ENCODE data around the gene MET. TPM values are rescaled to one million over a fixed set of nuclear protein-coding genes. Genes with fewer than 3 reads are reported as not detected.

MET gene
- total and polyA plus RNA-seq, 2 donors (not counting 3 experiments of a cell fraction or from before 2014, with no cell fraction given): 21.1 to 44.5 TPM

DNA sequence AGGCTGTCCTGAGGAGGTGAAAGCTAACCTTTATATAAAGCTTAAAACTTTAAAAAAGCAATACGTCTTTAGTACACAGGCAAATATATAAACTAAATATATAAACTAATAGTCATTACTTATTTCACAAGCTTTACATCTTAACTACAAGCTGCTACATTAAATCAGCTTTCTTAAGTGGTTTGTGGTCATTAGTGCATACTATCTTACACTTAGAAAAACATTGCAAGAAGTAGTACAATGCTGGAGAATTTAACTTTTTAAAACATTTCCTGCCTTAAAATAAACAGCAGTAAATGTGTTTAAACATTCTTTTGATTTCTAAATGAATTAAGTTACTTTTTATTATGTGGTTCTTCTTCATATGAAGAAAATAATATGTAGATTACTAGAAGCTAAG, 36.3 kb downstream of the MET start:
- Histone ChIP-seq H3K4me1 (ENCODE audit: control insufficient read depth, extremely low read depth, insufficient read depth, low read length) (peaks cover 42% of the 10 kb centered on the region), H3K9me3 (replicated peaks; ENCODE audit: control insufficient read depth, insufficient read depth, low read length) (no peaks in the 10 kb centered on the region), H3K4me2 (ENCODE audit: insufficient read depth, low read length) (no peak overlapping the region), H3K79me2 (ENCODE audit: control insufficient read depth, insufficient read depth, low read length) (peaks cover 37% of the 10 kb centered on the region), H3K9me1 (replicated peaks; ENCODE audit: control insufficient read depth, extremely low read depth, insufficient read depth, low read length) (no peaks in the 10 kb centered on the region), H3K9ac (replicated peaks; ENCODE audit: extremely low read depth, insufficient read depth, low read length) (no peak overlapping the region), H3K27ac (ENCODE audit: insufficient read depth, low read depth, low read length) (no peak overlapping the region), H2AFZ (ENCODE audit: low read depth, low read length) (no peak overlapping the region), H3K36me3 (ENCODE audit: control insufficient read depth in 2 of 2, extremely low read depth in 1 of 2, insufficient read depth in 2 of 2, low read length in 2 of 2) (no peaks in the 10 kb centered on the region), H3K27me3 (ENCODE audit: control insufficient read depth in 2 of 2, insufficient read depth in 2 of 2, low read length in 2 of 2) (no peaks in the 10 kb centered on the region), H3K4me3 (replicated peaks in 1 of 3; ENCODE audit: insufficient read depth in 1 of 3, low read depth in 1 of 3, low read length in 3 of 3) (no peak overlapping the region), H4K20me1 (replicated peaks; ENCODE audit: control insufficient read depth, extremely low read depth, insufficient read depth, low read length) (no peaks in the 10 kb centered on the region)
- DNase-seq (ENCODE audit: low read depth, low spot score) (no peak), FAIRE-seq (no peak)
- dilution Hi-C loops (cut with MboI; ENCODE audit: extremely low pct_ligation_motif_present, low sequenced_read_pairs): no loop called here
- intact Hi-C loops (cut with micrococcal nuclease): no loop called here
- POLR2A ChIA-PET: interaction anchor here (1.2 kb wide), 1 partner anchor 15 kb away, joined by 3 read pairs; no protein-coding TSS in a partner anchor
- TF ChIP-seq GATA2 (IDR thresholded peaks at IDR 0.05; ENCODE audit: insufficient read depth, insufficient read length, low read depth, low read length) (no peak), MYC (IDR thresholded peaks at IDR 0.05; ENCODE audit: low read depth, low read length) (no peak), EZH2 (IDR thresholded peaks at IDR 0.05; ENCODE audit: borderline replicate concordance, low read depth, low read length, severe bottlenecking) (no peak), POLR2A (IDR thresholded peaks at IDR 0.05; ENCODE audit: low read depth, low read length) (no peak), POLR2AphosphoS5 (IDR thresholded peaks at IDR 0.05; ENCODE audit: insufficient read depth, low read depth, low read length) (no peak), JUN (IDR thresholded peaks at IDR 0.05; ENCODE audit: borderline replicate concordance, insufficient read depth, insufficient read length, low read depth) (no peak), FOS (IDR thresholded peaks at IDR 0.05; ENCODE audit: borderline replicate concordance, insufficient read depth, low read length) (no peak)
- TF ChIP-seq, protein P1, sequence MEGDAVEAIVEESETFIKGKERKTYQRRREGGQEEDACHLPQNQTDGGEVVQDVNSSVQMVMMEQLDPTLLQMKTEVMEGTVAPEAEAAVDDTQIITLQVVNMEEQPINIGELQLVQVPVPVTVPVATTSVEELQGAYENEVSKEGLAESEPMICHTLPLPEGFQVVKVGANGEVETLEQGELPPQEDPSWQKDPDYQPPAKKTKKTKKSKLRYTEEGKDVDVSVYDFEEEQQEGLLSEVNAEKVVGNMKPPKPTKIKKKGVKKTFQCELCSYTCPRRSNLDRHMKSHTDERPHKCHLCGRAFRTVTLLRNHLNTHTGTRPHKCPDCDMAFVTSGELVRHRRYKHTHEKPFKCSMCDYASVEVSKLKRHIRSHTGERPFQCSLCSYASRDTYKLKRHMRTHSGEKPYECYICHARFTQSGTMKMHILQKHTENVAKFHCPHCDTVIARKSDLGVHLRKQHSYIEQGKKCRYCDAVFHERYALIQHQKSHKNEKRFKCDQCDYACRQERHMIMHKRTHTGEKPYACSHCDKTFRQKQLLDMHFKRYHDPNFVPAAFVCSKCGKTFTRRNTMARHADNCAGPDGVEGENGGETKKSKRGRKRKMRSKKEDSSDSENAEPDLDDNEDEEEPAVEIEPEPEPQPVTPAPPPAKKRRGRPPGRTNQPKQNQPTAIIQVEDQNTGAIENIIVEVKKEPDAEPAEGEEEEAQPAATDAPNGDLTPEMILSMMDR (IDR thresholded peaks at IDR 0.05; ENCODE audit: extremely low read depth in 1 of 2, insufficient read depth in 1 of 2, low read depth in 1 of 2, low read length in 2 of 2): no peak
- TF ChIP-seq, protein P2, sequence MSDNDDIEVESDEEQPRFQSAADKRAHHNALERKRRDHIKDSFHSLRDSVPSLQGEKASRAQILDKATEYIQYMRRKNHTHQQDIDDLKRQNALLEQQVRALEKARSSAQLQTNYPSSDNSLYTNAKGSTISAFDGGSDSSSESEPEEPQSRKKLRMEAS (IDR thresholded peaks at IDR 0.05; ENCODE audit: insufficient read depth, insufficient read length): no peak
- no TSS peak for BruUV-seq (replicated peaks)
- CTCF ChIA-PET: interaction anchor here (0.7 to 2.6 kb wide), 12 partner anchors 9 to 119 kb away, joined by 3 to 20 read pairs (median 4); partner anchors contain the start of gene MET

Data from endothelial cell of umbilical vein (primary cell).